ENCODE results near the gene DTWD1. TPM values are rescaled to one million over a fixed set of nuclear protein-coding genes. Genes with fewer than 3 reads are reported as not detected.
"Not testable (repeated sequence)": the region's sequence is repeated elsewhere in the genome, so short reads cannot be mapped to it uniquely, and the experiment has no call there.

Gene DTWD1
- total RNA-seq, 1 donor from 2014 or later, result 31.8 TPM

DNA sequence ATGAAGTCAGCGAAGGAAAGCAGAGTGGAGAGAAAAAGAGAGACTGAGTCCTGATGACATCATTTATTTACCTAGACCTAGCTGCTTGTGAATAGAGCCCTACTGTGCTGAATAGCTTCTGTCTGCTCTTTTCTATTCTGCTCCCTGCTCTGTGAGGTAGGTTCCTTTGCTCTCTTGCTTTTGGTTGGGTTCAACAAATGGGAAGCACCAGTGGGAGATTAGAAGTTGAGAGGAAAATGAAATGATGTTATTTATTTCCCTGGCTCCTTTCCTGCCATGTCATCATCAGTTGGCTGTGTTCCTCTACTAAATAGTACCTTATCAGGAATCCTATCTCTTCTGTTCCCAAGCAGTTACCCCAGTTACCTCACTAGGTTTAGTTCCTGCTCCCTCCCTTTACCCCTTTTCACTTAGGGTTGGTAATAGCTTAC is 23.5 kb downstream of the DTWD1 start:
- Histone ChIP-seq H3K9me3 (ENCODE audit: control insufficient read depth in 3 of 3, low read length in 3 of 3) (no peaks in the 10 kb centered on the region), H3K27ac (ENCODE audit: low read depth, low read length) (peak overlapping the region; percentile 36), H3K4me1 (ENCODE audit: control insufficient read depth in 3 of 3, insufficient read depth in 3 of 3, low read length in 3 of 3) (peaks cover 4 to 11% (median 7%) of the 10 kb centered on the region in 3 donors)

DNA sequence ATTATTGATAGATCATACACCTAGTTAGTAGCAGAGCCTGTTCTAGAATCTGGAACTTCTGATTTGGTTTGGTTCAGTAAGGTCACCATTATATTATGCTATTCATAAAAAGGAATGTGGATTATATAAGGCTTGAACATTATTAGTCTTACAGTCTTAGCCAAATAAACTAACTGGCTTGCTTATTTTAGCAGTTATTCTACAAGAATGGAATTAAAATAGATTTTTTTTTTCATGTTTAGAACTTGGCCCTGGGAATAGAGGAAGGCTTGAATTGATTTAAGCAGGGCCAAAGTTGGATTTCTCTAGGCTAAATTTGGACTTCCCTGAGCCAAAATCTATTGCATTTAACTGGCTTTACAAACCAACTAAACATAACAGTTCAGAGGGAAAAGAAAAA is 24.4 kb downstream of the DTWD1 start:
- Histone ChIP-seq H3K36me3 (ENCODE audit: control insufficient read depth in 3 of 3, insufficient read depth in 3 of 3, low read length in 3 of 3) (peaks cover 2 to 6% (median 3%) of the 10 kb centered on the region in 3 donors), H3K4me3 (ENCODE audit: low read length in 3 of 3) (no peak overlapping the region), H3K9me3 (ENCODE audit: control insufficient read depth in 3 of 3, low read length in 3 of 3) (no peaks in the 10 kb centered on the region), H3K9ac (ENCODE audit: low read depth in 1 of 3, low read length in 3 of 3) (no peak overlapping the region), H3K4me1 (ENCODE audit: control insufficient read depth in 3 of 3, insufficient read depth in 3 of 3, low read length in 3 of 3) (peaks cover 4 to 11% (median 7%) of the 10 kb centered on the region in 3 donors), H3K27ac (ENCODE audit: low read depth, low read length) (peak overlapping the region; percentile 36), H3K27me3 (ENCODE audit: control insufficient read depth in 3 of 3, insufficient read depth in 3 of 3, low read length in 3 of 3) (no peaks in the 10 kb centered on the region)

More for the DNA sequence above, 23.5 kb downstream of the DTWD1 start:
- H3K36me3 ChIP-seq (ENCODE audit: control insufficient read depth in 3 of 3, insufficient read depth in 3 of 3, low read length in 3 of 3), result peaks cover 2 to 6% (median 3%) of the 10 kb centered on the region in 3 donors
- no peaks in the 10 kb centered on the region for H3K27me3 ChIP-seq (ENCODE audit: control insufficient read depth in 3 of 3, insufficient read depth in 3 of 3, low read length in 3 of 3)
- H3K9ac ChIP-seq (ENCODE audit: low read depth in 1 of 3, low read length in 3 of 3), result no peak overlapping the region
- H3K4me3 ChIP-seq (ENCODE audit: low read length in 3 of 3), result no peak overlapping the region

DNA sequence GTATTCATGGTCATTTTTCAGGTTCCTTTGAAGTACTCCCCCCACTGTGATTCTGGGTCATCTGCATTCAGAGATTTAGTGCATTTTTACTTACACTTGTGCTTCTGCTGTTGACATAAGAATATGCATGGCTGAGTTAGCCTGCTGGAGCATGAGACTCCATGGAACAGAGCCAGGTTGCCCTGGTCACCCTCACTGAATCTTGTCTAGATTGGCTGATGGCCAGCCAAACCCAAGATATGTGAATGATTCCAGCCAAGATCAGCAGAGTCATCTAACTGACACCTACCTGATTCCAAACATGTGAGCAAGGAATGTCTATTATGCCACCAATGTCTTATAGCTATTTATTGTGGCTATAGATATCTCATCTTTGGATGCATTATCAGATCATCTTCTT is 25.1 kb downstream of the DTWD1 start:
- H3K4me3 ChIP-seq (ENCODE audit: low read length in 3 of 3), result no peak overlapping the region
- H3K9me3 ChIP-seq (ENCODE audit: control insufficient read depth in 3 of 3, low read length in 3 of 3), result no peaks in the 10 kb centered on the region
- H3K4me1 ChIP-seq (ENCODE audit: control insufficient read depth in 3 of 3, insufficient read depth in 3 of 3, low read length in 3 of 3), result peaks cover 4 to 11% (median 7%) of the 10 kb centered on the region in 3 donors
- H3K27ac ChIP-seq (ENCODE audit: low read depth, low read length), result no peak overlapping the region
- no peaks in the 10 kb centered on the region for H3K27me3 ChIP-seq (ENCODE audit: control insufficient read depth in 3 of 3, insufficient read depth in 3 of 3, low read length in 3 of 3)
- H3K36me3 ChIP-seq (ENCODE audit: control insufficient read depth in 3 of 3, insufficient read depth in 3 of 3, low read length in 3 of 3), result peaks cover 2 to 6% (median 3%) of the 10 kb centered on the region in 3 donors
- no peak overlapping the region for H3K9ac ChIP-seq (ENCODE audit: low read depth in 1 of 3, low read length in 3 of 3)

DNA sequence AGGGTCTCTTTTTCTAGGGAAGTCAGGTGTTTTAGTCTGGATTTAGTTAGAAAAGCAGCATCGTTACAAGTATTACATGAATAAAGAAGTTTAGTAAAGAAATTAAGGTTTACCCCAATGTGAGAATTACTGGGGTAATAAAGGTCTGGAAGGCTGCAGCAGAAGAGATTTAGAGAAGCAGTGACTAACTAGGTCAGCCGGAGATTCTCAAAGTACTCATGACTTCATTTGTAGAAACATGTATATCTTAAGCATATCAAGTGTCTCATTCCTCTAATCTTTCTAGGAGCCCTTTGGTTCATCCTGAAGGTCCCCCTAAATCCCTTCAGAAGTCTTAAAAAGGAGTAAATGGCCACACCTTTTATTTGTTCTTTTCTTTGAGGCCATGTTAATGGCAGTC is 26.0 kb downstream of the DTWD1 start:
- no peaks in the 10 kb centered on the region for H3K9me3 ChIP-seq (ENCODE audit: control insufficient read depth in 3 of 3, low read length in 3 of 3)
- H3K9ac ChIP-seq (ENCODE audit: low read depth in 1 of 3, low read length in 3 of 3), result no peak overlapping the region
- H3K36me3 ChIP-seq (ENCODE audit: control insufficient read depth in 3 of 3, insufficient read depth in 3 of 3, low read length in 3 of 3), result peaks cover 2 to 6% (median 3%) of the 10 kb centered on the region in 3 donors
- H3K27ac ChIP-seq (ENCODE audit: low read depth, low read length), result no peak overlapping the region
- no peaks in the 10 kb centered on the region for H3K27me3 ChIP-seq (ENCODE audit: control insufficient read depth in 3 of 3, insufficient read depth in 3 of 3, low read length in 3 of 3)
- no peak overlapping the region for H3K4me3 ChIP-seq (ENCODE audit: low read length in 3 of 3)
- peaks cover 4 to 11% (median 7%) of the 10 kb centered on the region in 3 donors for H3K4me1 ChIP-seq (ENCODE audit: control insufficient read depth in 3 of 3, insufficient read depth in 3 of 3, low read length in 3 of 3)

DNA sequence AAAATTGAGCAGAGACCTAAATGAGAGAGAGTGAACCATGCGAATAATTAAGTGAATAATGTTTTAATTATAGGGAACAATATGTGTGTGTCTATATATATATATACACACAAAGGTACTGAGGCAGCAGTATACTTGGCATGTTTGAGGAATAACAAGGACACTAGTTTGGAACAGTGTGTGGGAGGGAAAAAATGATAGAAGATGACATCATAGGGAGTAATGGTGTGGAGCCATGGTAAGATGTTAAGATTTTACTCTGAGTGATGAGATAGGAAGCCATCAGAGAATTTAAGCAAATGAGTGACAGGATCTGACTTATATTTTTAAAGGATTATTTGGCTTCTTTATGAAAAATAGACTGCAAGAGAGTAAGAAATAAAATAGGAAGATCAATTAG is 29.1 kb downstream of the DTWD1 start:
- Histone ChIP-seq H3K4me3 (ENCODE audit: low read length in 3 of 3) (no peak overlapping the region), H3K9me3 (ENCODE audit: control insufficient read depth in 3 of 3, low read length in 3 of 3) (peaks cover 4 to 9% (median 6%) of the 10 kb centered on the region in 3 donors), H3K4me1 (ENCODE audit: control insufficient read depth in 3 of 3, insufficient read depth in 3 of 3, low read length in 3 of 3) (peaks cover 0 to 2% (median 0%) of the 10 kb centered on the region in 3 donors), H3K27ac (ENCODE audit: low read depth, low read length) (no peak overlapping the region), H3K27me3 (ENCODE audit: control insufficient read depth in 3 of 3, insufficient read depth in 3 of 3, low read length in 3 of 3) (no peaks in the 10 kb centered on the region), H3K36me3 (ENCODE audit: control insufficient read depth in 3 of 3, insufficient read depth in 3 of 3, low read length in 3 of 3) (peaks cover 0 to 3% (median 0%) of the 10 kb centered on the region in 3 donors), H3K9ac (ENCODE audit: low read depth in 1 of 3, low read length in 3 of 3) (no peak overlapping the region)

DNA sequence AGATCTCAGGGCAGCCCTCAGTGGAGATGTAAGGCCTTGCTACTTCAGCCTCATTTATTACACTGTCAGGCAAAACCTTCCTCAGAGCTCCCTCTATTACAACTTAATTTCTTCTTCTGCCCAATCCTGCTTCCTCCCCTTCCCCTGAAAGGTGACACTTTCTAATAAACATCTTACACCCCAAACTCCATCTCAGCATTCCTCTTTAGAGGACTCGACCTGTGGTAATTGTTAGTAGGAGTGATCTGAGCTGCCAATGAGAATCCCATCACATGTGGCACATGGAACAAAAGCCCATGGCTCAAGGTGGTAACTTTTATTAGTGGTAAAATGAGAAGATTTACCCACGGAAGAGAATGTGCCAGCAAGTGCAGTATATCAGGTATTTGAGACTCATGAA is 29.8 kb downstream of the DTWD1 start:
- peaks cover 0 to 2% (median 0%) of the 10 kb centered on the region in 3 donors for H3K4me1 ChIP-seq (ENCODE audit: control insufficient read depth in 3 of 3, insufficient read depth in 3 of 3, low read length in 3 of 3)
- no peaks in the 10 kb centered on the region for H3K27me3 ChIP-seq (ENCODE audit: control insufficient read depth in 3 of 3, insufficient read depth in 3 of 3, low read length in 3 of 3)
- peaks cover 0 to 3% (median 0%) of the 10 kb centered on the region in 3 donors for H3K36me3 ChIP-seq (ENCODE audit: control insufficient read depth in 3 of 3, insufficient read depth in 3 of 3, low read length in 3 of 3)
- H3K9me3 ChIP-seq (ENCODE audit: control insufficient read depth in 3 of 3, low read length in 3 of 3), result peaks cover 4 to 9% (median 6%) of the 10 kb centered on the region in 3 donors
- no peak overlapping the region for H3K4me3 ChIP-seq (ENCODE audit: low read length in 3 of 3)
- no peak overlapping the region for H3K9ac ChIP-seq (ENCODE audit: low read depth in 1 of 3, low read length in 3 of 3)
- no peak overlapping the region for H3K27ac ChIP-seq (ENCODE audit: low read depth, low read length)

DNA sequence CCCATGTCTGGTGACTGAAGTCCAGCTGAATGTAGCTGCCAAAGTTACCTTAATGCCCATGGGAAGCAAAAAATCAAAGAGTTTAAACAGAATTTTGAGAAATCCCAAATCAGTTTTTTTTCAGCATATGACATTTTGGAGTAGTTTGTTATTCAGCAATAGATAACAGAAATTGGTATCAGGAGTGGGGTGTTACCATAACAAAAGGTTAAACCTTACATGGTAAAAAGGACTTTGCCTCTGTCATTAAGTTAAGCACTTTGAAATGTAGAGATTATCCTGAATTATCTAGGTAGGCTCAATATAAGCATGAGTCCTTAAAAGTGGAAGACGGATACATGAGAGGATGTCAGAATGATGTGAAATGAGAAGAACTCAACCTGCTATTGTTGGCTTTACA is 32.1 kb downstream of the DTWD1 start:
- Histone ChIP-seq H3K9me3 (ENCODE audit: control insufficient read depth in 3 of 3, low read length in 3 of 3) (peaks cover 4 to 9% (median 6%) of the 10 kb centered on the region in 3 donors), H3K4me3 (ENCODE audit: low read length in 3 of 3) (no peak overlapping the region), H3K9ac (ENCODE audit: low read depth in 1 of 3, low read length in 3 of 3) (no peak overlapping the region), H3K36me3 (ENCODE audit: control insufficient read depth in 3 of 3, insufficient read depth in 3 of 3, low read length in 3 of 3) (no peaks in the 10 kb centered on the region), H3K27ac (ENCODE audit: low read depth, low read length) (no peak overlapping the region), H3K4me1 (ENCODE audit: control insufficient read depth in 3 of 3, insufficient read depth in 3 of 3, low read length in 3 of 3) (no peaks in the 10 kb centered on the region), H3K27me3 (ENCODE audit: control insufficient read depth in 3 of 3, insufficient read depth in 3 of 3, low read length in 3 of 3) (no peaks in the 10 kb centered on the region)

DNA sequence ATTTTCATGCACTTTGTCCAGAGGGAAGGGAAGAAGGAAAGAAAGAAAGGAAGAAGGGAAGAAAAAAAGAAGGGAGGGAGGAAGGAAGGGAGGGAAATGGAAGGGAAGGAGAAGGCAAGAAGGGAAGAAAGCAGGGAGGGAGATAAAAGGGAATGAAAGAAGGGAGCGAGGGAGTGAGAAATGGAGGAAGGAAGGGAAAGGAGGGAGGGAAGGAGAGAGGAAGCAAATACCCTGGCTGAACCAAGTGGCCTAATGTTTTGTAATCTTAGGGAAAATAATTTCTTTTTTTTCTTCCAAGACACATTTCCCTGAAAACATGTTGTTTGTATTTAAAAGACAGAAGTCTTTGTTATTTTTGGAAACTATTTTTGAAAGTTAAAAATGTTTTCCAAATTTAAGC is 35.9 kb downstream of the DTWD1 start:
- H3K9me3 ChIP-seq (ENCODE audit: control insufficient read depth in 3 of 3, low read length in 3 of 3), result peaks cover 4 to 9% (median 6%) of the 10 kb centered on the region in 3 donors
- H3K27ac ChIP-seq (ENCODE audit: low read depth, low read length), result no peak overlapping the region
- H3K4me3 ChIP-seq (ENCODE audit: low read length in 3 of 3), result no peak overlapping the region
- H3K27me3 ChIP-seq (ENCODE audit: control insufficient read depth in 3 of 3, insufficient read depth in 3 of 3, low read length in 3 of 3), result no peaks in the 10 kb centered on the region
- no peak overlapping the region for H3K9ac ChIP-seq (ENCODE audit: low read depth in 1 of 3, low read length in 3 of 3)
- no peaks in the 10 kb centered on the region for H3K4me1 ChIP-seq (ENCODE audit: control insufficient read depth in 3 of 3, insufficient read depth in 3 of 3, low read length in 3 of 3)
- no peaks in the 10 kb centered on the region for H3K36me3 ChIP-seq (ENCODE audit: control insufficient read depth in 3 of 3, insufficient read depth in 3 of 3, low read length in 3 of 3)

DNA sequence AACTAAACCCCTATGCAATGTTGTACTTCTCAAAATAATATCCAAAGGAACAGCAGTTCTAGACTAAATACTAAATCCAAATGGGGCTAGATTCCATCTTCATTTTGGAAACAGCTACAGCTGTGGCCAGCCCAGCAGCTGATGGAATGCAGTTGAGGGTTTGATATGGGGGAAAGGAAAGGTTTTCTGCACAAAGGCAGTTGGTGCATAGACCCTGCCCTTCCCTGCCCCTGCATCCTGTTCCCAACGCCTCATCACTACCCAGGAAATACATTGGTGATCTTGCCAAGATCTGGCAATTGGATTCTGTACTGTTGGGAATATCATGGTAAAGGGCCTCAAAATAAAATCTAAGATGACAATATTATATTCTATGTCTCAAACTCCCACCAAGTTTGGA is 43.9 kb downstream of the DTWD1 start:
- Histone ChIP-seq H3K4me1 (ENCODE audit: control insufficient read depth in 3 of 3, insufficient read depth in 3 of 3, low read length in 3 of 3) (no peaks in the 10 kb centered on the region), H3K9ac (ENCODE audit: low read depth in 1 of 3, low read length in 3 of 3) (no peak overlapping the region), H3K27ac (ENCODE audit: low read depth, low read length) (no peak overlapping the region), H3K36me3 (ENCODE audit: control insufficient read depth in 3 of 3, insufficient read depth in 3 of 3, low read length in 3 of 3) (no peaks in the 10 kb centered on the region), H3K4me3 (ENCODE audit: low read length in 3 of 3) (no peak overlapping the region), H3K27me3 (ENCODE audit: control insufficient read depth in 3 of 3, insufficient read depth in 3 of 3, low read length in 3 of 3) (no peaks in the 10 kb centered on the region), H3K9me3 (ENCODE audit: control insufficient read depth in 3 of 3, low read length in 3 of 3) (no peaks in the 10 kb centered on the region)

DNA sequence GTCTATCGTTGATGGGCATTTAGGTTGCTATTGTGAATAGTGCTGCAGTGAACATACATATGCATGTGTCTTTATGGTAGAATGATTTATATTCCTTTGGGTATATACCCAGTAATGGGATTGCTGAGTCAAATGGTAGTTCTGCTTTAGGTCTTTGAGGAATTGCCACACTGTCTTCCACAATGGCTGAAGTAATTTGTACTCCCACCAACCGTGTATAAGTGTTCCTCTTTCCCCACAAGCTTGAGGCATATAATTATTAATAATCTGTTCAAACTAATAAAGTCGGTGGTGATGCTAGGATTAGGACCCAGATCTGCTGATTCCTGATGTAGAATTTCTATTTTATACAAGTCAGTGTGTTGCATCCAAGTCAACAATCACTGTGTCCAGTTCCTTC is 45.6 kb downstream of the DTWD1 start:
- not testable (repeated sequence) for H3K9me3 ChIP-seq (ENCODE audit: control insufficient read depth in 3 of 3, low read length in 3 of 3); H3K4me3 ChIP-seq (ENCODE audit: low read length in 3 of 3); H3K9ac ChIP-seq (ENCODE audit: low read depth in 1 of 3, low read length in 3 of 3); H3K36me3 ChIP-seq (ENCODE audit: control insufficient read depth in 3 of 3, insufficient read depth in 3 of 3, low read length in 3 of 3); H3K27ac ChIP-seq (ENCODE audit: low read depth, low read length); H3K27me3 ChIP-seq (ENCODE audit: control insufficient read depth in 3 of 3, insufficient read depth in 3 of 3, low read length in 3 of 3); H3K4me1 ChIP-seq (ENCODE audit: control insufficient read depth in 3 of 3, insufficient read depth in 3 of 3, low read length in 3 of 3)
